NCI-H2171 (cell line): ENCODE measurements around the gene REPIN1.

Experiments
- DNase-seq: peaks from one replicate; lab custom pipeline; 2025; lab: John Stamatoyannopoulos, UW

Gene REPIN1

DNA sequence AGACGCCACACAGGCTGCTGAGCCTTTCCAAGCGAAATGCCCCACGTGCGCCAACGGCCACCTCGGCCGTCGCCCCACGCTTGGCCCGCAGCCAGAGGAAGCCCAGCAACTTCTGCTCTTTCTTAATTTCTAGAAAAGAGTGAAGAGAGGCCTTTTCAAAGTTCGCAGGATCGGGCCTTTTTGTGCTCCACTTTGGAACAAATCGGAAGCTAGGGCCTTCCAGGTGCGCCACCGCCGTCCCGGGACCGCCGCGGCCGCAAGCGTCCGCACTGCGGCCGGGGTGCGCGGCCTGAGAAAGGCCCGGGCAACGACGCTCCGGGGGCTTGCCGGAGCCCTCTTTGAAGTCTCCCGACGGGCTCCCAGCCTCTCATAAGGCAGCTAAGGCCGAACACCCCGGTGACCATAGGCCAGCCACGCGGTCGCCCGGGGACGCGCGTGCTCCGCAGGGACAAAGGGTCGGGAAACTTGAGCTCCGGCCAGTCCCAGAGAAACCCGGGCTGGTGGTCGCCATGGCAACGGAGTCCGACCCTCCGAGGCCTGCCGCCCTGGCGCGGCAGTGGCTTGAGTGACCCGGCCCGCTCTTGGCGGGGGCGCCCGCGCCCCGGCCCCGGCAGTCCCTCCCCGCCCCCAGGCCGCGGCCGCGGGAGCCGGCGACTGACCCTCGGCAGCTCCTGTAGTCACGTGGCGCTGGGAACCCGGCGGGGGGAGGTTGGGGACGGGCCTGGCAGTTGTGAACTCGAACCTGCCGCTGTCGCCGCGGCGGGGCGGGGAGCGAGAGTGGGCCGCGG lies at the start of gene REPIN1:
REPIN1 (plus strand) TSS at position 727 of the 788 bp plus-strand sequence. CDS start 890 bp downstream, outside the sequence.
- peak; percentile 85 for DNase-seq

GRCh38 chr7:150321788-150322113 lies 46.9 kb upstream of the REPIN1 start:
- DNase-seq, result no peak

DNA sequence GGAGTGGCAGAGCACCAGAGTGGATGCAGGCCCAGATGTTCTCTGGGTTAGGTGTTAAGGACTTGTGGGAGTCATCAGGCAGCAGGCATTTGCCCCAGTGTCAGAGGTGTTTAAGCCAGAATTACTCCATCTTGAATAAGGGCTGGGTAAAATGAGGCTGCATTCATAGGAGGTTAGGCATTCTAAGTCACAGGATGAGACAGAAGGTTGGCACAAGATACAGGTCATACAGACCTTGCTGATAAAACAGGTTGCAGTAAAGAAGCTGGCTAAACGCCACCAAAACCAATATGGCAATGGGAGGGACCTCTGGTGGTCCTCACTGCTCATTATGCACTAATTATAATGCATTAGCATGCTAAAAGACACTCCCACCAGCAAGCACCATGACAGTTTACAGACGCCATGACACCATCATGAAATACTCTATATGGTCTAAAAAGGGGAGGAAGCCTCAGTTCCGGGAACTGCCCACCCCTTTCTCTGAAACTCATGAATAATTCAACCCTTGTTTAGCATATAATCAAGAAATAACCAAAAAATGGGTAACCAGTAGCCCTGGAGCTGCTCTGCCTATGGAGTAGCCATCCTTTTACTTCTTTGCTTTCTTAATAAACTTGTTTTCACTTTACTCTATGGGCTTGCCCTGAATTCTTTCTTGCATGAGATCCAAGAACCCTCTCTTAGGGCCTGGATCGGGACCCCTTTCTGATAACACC lies 46.3 kb upstream of the REPIN1 start:
- peak; percentile 1 for DNase-seq

- DNase-seq, result peak; percentile 73
These were observed 45.6 kb upstream of the REPIN1 start, which contains the start of the genes ACTR3C and LRRC61 for GRCh38 chr7:150322833-150323681. TSS of gene ACTR3C (minus strand) at chr7:150323545. CDS start at chr7:150295296, 28,249 bp downstream. TSS of gene LRRC61 (plus strand) at chr7:150323355. CDS start at chr7:150336862, 13,507 bp downstream.

DNA sequence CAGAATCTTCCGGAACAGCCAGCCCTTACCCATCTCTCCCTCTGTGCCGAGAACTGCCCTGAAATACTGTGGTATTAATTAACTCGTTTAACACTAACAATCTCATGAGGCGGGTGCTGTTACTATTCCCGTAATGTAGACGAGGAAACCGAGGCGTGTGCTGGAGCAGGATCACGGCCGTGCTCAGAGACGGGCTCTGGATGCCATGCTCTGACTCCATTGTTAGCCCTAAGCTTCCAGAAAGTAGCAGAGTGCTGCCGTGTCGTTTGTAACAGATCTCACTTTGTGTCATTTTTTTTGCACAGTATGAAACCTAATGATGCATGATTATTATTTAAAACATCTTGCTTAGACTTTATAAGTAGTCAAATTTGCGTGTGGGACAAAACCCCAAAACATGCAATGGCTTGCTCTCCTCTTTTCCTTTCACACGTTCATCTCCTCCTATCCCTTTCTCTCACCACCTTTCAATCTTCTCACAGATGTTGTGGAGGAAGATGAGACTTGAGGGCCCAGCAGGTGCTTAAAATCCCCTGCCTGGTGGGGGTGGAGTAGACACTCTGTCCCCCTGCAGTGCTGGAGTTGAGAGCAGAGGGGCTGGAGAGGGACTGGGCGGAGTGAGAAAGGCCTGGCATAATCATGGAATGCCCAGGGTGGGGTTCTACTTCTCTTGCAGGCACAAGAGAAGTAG lies 44.8 kb upstream of the REPIN1 start:
- DNase-seq, result peak; percentile 21

GRCh38 chr7:150324373-150324961 lies 44.2 kb upstream of the REPIN1 start:
- no peak for DNase-seq

GRCh38 chr7:150325110-150325611 lies 43.5 kb upstream of the REPIN1 start:
- DNase-seq, result no peak

GRCh38 chr7:150325901-150326300 lies 42.7 kb upstream of the REPIN1 start:
- no peak for DNase-seq

GRCh38 chr7:150326657-150327268 lies 41.9 kb upstream of the REPIN1 start:
- DNase-seq, result no peak

DNA sequence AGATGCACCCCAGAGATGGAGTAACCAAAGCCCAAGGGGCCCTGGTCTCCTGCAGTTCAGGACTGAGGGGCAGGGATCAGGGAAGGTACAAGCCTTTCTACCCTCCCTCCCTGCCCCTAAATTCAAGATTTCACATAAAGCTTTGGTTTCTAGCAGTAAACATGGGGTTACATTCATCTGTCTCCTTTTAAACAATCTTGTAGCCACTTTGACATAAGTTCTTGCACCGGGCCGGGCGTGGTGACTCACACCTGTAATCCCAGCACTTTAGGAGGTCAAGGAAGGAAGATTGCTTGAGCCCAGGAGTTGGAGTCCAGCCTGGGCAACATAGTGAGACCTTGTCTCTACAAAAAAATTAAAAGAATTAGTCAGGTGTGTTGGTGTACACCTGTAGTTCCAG lies 41.3 kb upstream of the REPIN1 start:
- no peak for DNase-seq

- DNase-seq, result no peak
These were observed 39.1 kb upstream of the REPIN1 start for GRCh38 chr7:150329331-150330120.

GRCh38 chr7:150330211-150330885 lies 38.3 kb upstream of the REPIN1 start:
- no peak for DNase-seq

DNA sequence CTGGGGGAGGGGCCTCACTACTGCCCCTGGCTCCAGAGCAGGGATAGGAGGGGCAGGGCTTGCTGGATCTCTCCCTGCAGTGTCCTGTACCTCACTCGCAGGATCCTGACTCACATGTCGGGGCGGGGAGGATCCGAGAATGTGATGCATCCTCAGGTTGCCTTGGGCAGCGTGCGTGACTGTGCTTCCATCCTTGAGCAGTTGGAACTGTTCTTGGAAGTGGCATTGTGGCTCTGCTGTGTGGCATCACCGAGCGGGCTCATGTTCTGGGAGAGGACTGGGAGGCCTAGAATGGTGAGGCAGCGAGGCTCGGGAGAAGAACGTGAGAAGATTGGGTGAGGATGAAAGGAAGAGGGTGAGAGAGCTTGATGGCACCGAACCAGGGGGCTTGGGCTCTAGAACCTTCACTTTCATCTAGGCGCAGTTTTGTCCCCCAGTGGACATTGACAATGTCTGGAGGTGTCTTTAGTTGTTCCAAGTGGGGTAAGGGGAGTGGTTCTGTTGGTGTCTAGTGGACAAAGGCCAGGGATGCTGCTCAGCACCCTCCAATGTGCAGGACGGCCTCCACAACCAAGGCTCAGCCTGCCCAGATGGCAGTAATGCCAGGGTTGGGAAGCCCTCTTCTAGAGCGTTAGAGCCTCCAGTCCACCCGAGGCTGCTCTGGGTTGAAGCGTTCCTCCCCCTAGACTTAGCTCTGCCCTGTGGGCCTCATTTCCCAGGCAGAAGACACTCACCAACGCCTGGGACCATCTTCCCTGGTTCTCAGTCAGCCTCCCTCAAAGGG lies 35.6 kb upstream of the REPIN1 start:
- DNase-seq, result no peak

GRCh38 chr7:150333659-150334058 lies 35.0 kb upstream of the REPIN1 start:
- no peak for DNase-seq

- DNase-seq, result no peak
These were observed 34.5 kb upstream of the REPIN1 start for GRCh38 chr7:150334108-150334507.

DNA sequence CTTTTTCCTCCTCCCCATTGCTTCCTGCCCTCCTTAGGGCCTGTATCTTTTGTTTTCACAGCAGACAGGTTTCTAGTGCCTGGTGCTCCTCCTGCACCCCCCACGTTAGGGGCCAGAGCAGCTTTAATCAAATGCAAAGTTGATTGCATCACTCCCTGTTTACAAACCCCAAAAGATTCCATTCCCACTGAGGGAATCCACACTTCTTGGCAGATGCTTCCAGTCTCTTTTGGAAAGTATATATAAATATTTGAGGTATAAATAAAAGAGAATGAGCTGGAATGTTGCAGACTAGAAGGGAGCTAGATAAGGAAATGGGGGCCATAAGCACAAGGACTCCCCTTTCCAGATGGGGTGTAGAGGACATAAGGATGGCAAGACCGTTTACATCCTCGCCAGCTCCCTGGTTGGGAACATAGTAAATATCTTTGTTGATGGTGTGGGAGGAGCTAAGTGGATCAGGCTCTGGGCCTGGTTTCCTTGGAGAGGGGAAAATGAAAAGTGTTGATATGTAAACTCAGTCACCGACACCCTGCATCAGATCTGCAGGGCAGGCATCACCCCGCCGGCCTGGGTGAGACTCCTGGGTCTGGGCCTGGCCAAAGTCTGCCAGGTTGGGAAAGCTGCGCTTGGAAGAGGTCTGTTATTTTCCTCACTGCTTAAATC lies 33.4 kb upstream of the REPIN1 start:
- no peak for DNase-seq

DNA sequence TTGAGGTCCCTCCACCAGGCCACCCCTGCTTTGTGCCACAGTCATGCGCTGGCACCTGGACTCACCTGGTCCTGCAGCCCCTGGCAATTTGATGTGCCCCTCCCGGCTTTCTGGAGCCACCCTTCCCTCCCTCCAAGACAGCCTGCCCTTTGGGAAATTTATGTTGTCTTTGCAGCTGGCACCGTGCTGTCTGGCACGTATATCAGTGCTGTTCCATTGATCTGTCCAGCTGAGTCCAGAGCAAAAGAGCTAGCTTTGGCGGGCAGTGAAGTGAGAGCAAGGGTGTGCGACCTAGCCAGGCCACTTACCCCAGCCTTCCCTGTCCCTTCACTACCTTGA lies 32.9 kb upstream of the REPIN1 start:
- no peak for DNase-seq

GRCh38 chr7:150336746-150337145 lies 31.9 kb upstream of the REPIN1 start:
- DNase-seq, result no peak
